KOPT-K1 (cell line): ENCODE measurements around the gene PASD1.

Source experiments
- H3K27ac ChIP-seq: fragments of 200-600 bp; sonication (generic); 2 replicates; pipeline ENCODE4 v1.5.1; 2016; ENCODE audit warnings: antibody characterized with exemption, mild to moderate bottlenecking, low read depth, low read length; ENCODE audit not compliant: poor library complexity, severe bottlenecking
- H3K36me3 ChIP-seq: fragments of 200-600 bp; sonication (generic); 2 replicates; pipeline ENCODE4 v1.5.1; 2017; ENCODE audit warnings: antibody characterized with exemption, mild to moderate bottlenecking, low read length, moderate library complexity; ENCODE audit not compliant: insufficient read depth
- H3K9me3 ChIP-seq: fragments of 200-600 bp; sonication (generic); 2 replicates; pipeline ENCODE4 v1.5.1; 2017; ENCODE audit warnings: antibody characterized with exemption, low read length, mild to moderate bottlenecking; ENCODE audit not compliant: insufficient read depth, poor library complexity, severe bottlenecking

The PASD1 gene

GRCh38 chrX:151702741-151703340 is 139.4 kb downstream of the PASD1 start:
- no peaks in the 10 kb centered on the region for H3K36me3 ChIP-seq

GRCh38 chrX:151703487-151703886 is 140.0 kb downstream of the PASD1 start:
- Histone ChIP-seq H3K27ac (no peak overlapping the region), H3K36me3 (no peaks in the 10 kb centered on the region), H3K9me3 (no peaks in the 10 kb centered on the region)

More at GRCh38 chrX:151702741-151703340, 139.4 kb downstream of the PASD1 start:
- no peak overlapping the region for H3K27ac ChIP-seq
- H3K9me3 ChIP-seq, result no peaks in the 10 kb centered on the region

- no peaks in the 10 kb centered on the region for H3K9me3 ChIP-seq
- no peak overlapping the region for H3K27ac ChIP-seq
- H3K36me3 ChIP-seq, result no peaks in the 10 kb centered on the region
These were observed 140.7 kb downstream of the PASD1 start for GRCh38 chrX:151704041-151704663.

- Histone ChIP-seq H3K27ac (no peak overlapping the region), H3K9me3 (no peaks in the 10 kb centered on the region), H3K36me3 (no peaks in the 10 kb centered on the region)
These were observed 145.3 kb downstream of the PASD1 start for GRCh38 chrX:151708821-151709220.

- Histone ChIP-seq H3K9me3 (no peaks in the 10 kb centered on the region), H3K36me3 (no peaks in the 10 kb centered on the region), H3K27ac (no peak overlapping the region)
These were observed 147.0 kb downstream of the PASD1 start for GRCh38 chrX:151710457-151710856.

- H3K27ac ChIP-seq, result no peak overlapping the region
- H3K9me3 ChIP-seq, result no peaks in the 10 kb centered on the region
- no peaks in the 10 kb centered on the region for H3K36me3 ChIP-seq
These were observed 147.7 kb downstream of the PASD1 start for GRCh38 chrX:151711154-151711553.

GRCh38 chrX:151711787-151712186 is 148.3 kb downstream of the PASD1 start:
- Histone ChIP-seq H3K9me3 (no peaks in the 10 kb centered on the region), H3K36me3 (no peaks in the 10 kb centered on the region), H3K27ac (no peak overlapping the region)

GRCh38 chrX:151712253-151712652 is 148.8 kb downstream of the PASD1 start:
- Histone ChIP-seq H3K36me3 (no peaks in the 10 kb centered on the region), H3K9me3 (no peaks in the 10 kb centered on the region), H3K27ac (no peak overlapping the region)

GRCh38 chrX:151713849-151714248 is 150.4 kb downstream of the PASD1 start:
- no peaks in the 10 kb centered on the region for H3K9me3 ChIP-seq
- H3K36me3 ChIP-seq, result no peaks in the 10 kb centered on the region
- H3K27ac ChIP-seq, result no peak overlapping the region

- H3K27ac ChIP-seq, result no peak overlapping the region
- no peaks in the 10 kb centered on the region for H3K36me3 ChIP-seq
- no peaks in the 10 kb centered on the region for H3K9me3 ChIP-seq
These were observed 150.9 kb downstream of the PASD1 start for GRCh38 chrX:151714362-151714761.

- H3K36me3 ChIP-seq, result no peaks in the 10 kb centered on the region
- no peaks in the 10 kb centered on the region for H3K9me3 ChIP-seq
- H3K27ac ChIP-seq, result no peak within 1 kb of the TSS
These were observed 152.3 kb downstream of the PASD1 start, which contains the start of gene FATE1 for GRCh38 chrX:151715752-151716151. TSS of gene FATE1 (plus strand) at chrX:151716035. CDS start at chrX:151716120, 85 bp downstream.

GRCh38 chrX:151722241-151722846 is 158.9 kb downstream of the PASD1 start:
- no peaks in the 10 kb centered on the region for H3K36me3 ChIP-seq
- no peak overlapping the region for H3K27ac ChIP-seq
- H3K9me3 ChIP-seq, result no peaks in the 10 kb centered on the region

GRCh38 chrX:151723156-151723760 is 159.8 kb downstream of the PASD1 start:
- Histone ChIP-seq H3K27ac (no peak overlapping the region), H3K9me3 (no peaks in the 10 kb centered on the region), H3K36me3 (no peaks in the 10 kb centered on the region)

GRCh38 chrX:151724563-151725337 is 161.3 kb downstream of the PASD1 start:
- H3K27ac ChIP-seq, result no peak overlapping the region
- no peaks in the 10 kb centered on the region for H3K9me3 ChIP-seq
- no peaks in the 10 kb centered on the region for H3K36me3 ChIP-seq

GRCh38 chrX:151725338-151725614 is 161.8 kb downstream of the PASD1 start:
- Histone ChIP-seq H3K9me3 (no peaks in the 10 kb centered on the region), H3K27ac (no peak overlapping the region), H3K36me3 (no peaks in the 10 kb centered on the region)
